B cell (primary cell): ENCODE data around the gene EPG5. TPM values are rescaled to one million over a fixed set of nuclear protein-coding genes. Genes with fewer than 3 reads are reported as not detected.

ENCODE experiments used
- ATAC-seq: fragments of 200-7000 bp; cut with Tn5 transposase; one replicate; pipeline ENCODE4 v1.10.0; 2021; ENCODE audit warnings: low read depth, mild to moderate bottlenecking, moderate number of reproducible peaks, moderate library complexity
- CTCF ChIA-PET: fragments of 350-600 bp; sonication (Branson Sonifier 250); formaldehyde crosslinking; loops from one replicate; lab custom pipeline; 2021; ENCODE audit warnings: antibody characterized with exemption, inconsistent platforms; lab: Charles Lee
- POLR2A ChIA-PET: fragments of 350-600 bp; sonication (Branson Sonifier 250); formaldehyde crosslinking; loops from one replicate; lab custom pipeline; 2021; ENCODE audit warnings: antibody characterized with exemption; lab: Charles Lee
- DNase-seq: peaks from one replicate; pipeline ENCODE4 v3.0.0; 2013
- H2AFZ ChIP-seq: 2 replicates; pipeline ENCODE4 v1.6.1; 2012; ENCODE audit warnings: mild to moderate bottlenecking, low read depth, low read length; ENCODE audit not compliant: insufficient read depth, poor library complexity, severe bottlenecking
- H3K27ac ChIP-seq, 2 donors: 1 replicate in 1 of 2; 2 replicates in 1 of 2; pipeline ENCODE4 v1.5.1; 2012 to 2013; ENCODE audit warnings: low read length in 2 of 2, mild to moderate bottlenecking in 2 of 2, moderate library complexity in 1 of 2
- H3K27me3 ChIP-seq, 4 experiments: fragments of 200-600 bp in 1 of 4; sonication (generic) in 1 of 4; replicated peaks in 1 of 4; 1 replicate in 2 of 4; 2 replicates in 2 of 4; pipeline versions ENCODE4 v1.6.1 to v1.7.0; 2013 to 2016; ENCODE audit warnings: low read length in 3 of 4, mild to moderate bottlenecking in 2 of 4, mixed read lengths in 1 of 4, moderate library complexity in 1 of 4; ENCODE audit not compliant: insufficient read depth in 4 of 4, control insufficient read depth in 3 of 4; ENCODE audit errors: control extremely low read depth in 1 of 4
- H3K36me3 ChIP-seq, 2 experiments: replicated peaks in 1 of 2; 1 replicate in 1 of 2; 2 replicates in 1 of 2; pipeline versions ENCODE4 v1.6.1 to v1.7.1; 2013; ENCODE audit warnings: low read length in 1 of 2; ENCODE audit not compliant: insufficient read depth in 2 of 2, control insufficient read depth in 1 of 2; ENCODE audit errors: control extremely low read depth in 1 of 2, extremely low read depth in 1 of 2
- H3K4me1 ChIP-seq, 2 donors: fragments of 200-600 bp in 1 of 2; sonication (generic) in 1 of 2; 1 replicate in 1 of 2; 2 replicates in 1 of 2; pipeline versions ENCODE4 v1.5.1 to v1.6.1; 2013 to 2017; ENCODE audit warnings: low read length in 2 of 2; ENCODE audit not compliant: control insufficient read depth in 2 of 2, insufficient read depth in 2 of 2
- H3K4me2 ChIP-seq: replicated peaks from 2 replicates; pipeline ENCODE3; 2012; ENCODE audit warnings: mild to moderate bottlenecking, low read depth, low read length; ENCODE audit not compliant: poor library complexity, severe bottlenecking
- H3K4me3 ChIP-seq, 5 experiments: fragments of 200-600 bp in 1 of 5; sonication (generic) in 1 of 5; 1 replicate in 3 of 5; 2 replicates in 2 of 5; pipeline versions ENCODE4 v1.5.1 to v1.7.0; 2011 to 2016; ENCODE audit warnings: low read length in 4 of 5, mild to moderate bottlenecking in 4 of 5, low read depth in 2 of 5, control low read depth in 1 of 5, moderate library complexity in 1 of 5; ENCODE audit not compliant: insufficient read depth in 1 of 5; ENCODE audit errors: control extremely low read depth in 1 of 5, extremely low read depth in 1 of 5
- H3K79me2 ChIP-seq: fragments of 200-600 bp; sonication (generic); one replicate; pipeline ENCODE4 v1.6.0; 2016; ENCODE audit warnings: low read length; ENCODE audit not compliant: control insufficient read depth, insufficient read depth
- H3K9ac ChIP-seq: fragments of 200-600 bp; sonication (generic); 2 replicates; pipeline ENCODE4 v1.6.1; 2017; ENCODE audit warnings: mild to moderate bottlenecking, low read length, moderate library complexity
- H3K9me3 ChIP-seq, 3 donors: one replicate each; pipeline versions ENCODE4 v1.6.1 to v1.7.1; 2013; ENCODE audit warnings: low read length in 2 of 3; ENCODE audit not compliant: control insufficient read depth in 2 of 3, insufficient read depth in 1 of 3; ENCODE audit errors: control extremely low read depth in 1 of 3
- H4K20me1 ChIP-seq: 2 replicates; pipeline ENCODE4 v1.6.0; 2012; ENCODE audit warnings: mild to moderate bottlenecking, low read length; ENCODE audit not compliant: insufficient read depth, control insufficient read depth, poor library complexity, severe bottlenecking
- H3K27ac Mint-ChIP-seq: one replicate; pipeline ENCODE4 v1.8.0; 2021; ENCODE audit warnings: mixed read lengths
- H3K27me3 Mint-ChIP-seq: one replicate; pipeline ENCODE4 v1.8.0; 2021; ENCODE audit warnings: mixed read lengths
- H3K4me1 Mint-ChIP-seq: one replicate; pipeline ENCODE4 v1.8.0; 2021; ENCODE audit warnings: mixed read lengths
- H3K4me3 Mint-ChIP-seq: one replicate; pipeline ENCODE4 v1.8.0; 2021; ENCODE audit warnings: mixed read lengths
- H3K9me3 Mint-ChIP-seq: one replicate; pipeline ENCODE4 v1.8.0; 2022; ENCODE audit warnings: mixed read lengths; ENCODE audit not compliant: insufficient read depth
- CTCF ChIP-seq: fragments of 200-600 bp; IDR thresholded peaks from one replicate; pipeline ENCODE4 v1.8.0; 2022; ENCODE audit warnings: antibody characterized with exemption, mild to moderate bottlenecking
- EZH2 ChIP-seq: IDR thresholded peaks from 2 replicates; pipeline ENCODE4 v1.6.1; 2012; ENCODE audit warnings: borderline replicate concordance, low read depth, mild to moderate bottlenecking, moderate library complexity, low read length; ENCODE audit not compliant: insufficient read depth, poor library complexity, severe bottlenecking
- WGBS: methylation state at CpG from one replicate; pipeline ENCODE4 v1.1.5; 2013; ENCODE audit warnings: missing lambda C conversion rate; ENCODE audit not compliant: insufficient coverage; 5-methylcytosine and 5-hydroxymethylcytosine counted together
- intact Hi-C: fragments of 100-400 bp; cut with micrococcal nuclease; formaldehyde crosslinking; loops from one replicate; pipeline ENCODE4 v1.10.0; 2022
- polyA plus RNA-seq: library from polyadenylated mRNA; depleted of rRNA; stranded (reverse); fragments of >200 nt; gene quantifications from 2 replicates; pipeline ENCODE4 v1.2.3, GENCODE V29; 2012
- total RNA-seq, 2 donors: library from RNA; stranded (reverse); fragments of 120-200 nt in 1 of 2; gene quantifications; 1 replicate in 1 of 2; 2 replicates in 1 of 2; pipeline versions ENCODE4 v1.2.3 to v1.2.4, GENCODE V29; 2013 to 2022

Gene EPG5
- total and polyA plus RNA-seq, 2 donors (not counting 1 experiment from before 2014, with no cell fraction given): 10.3 to 50.4 TPM

GRCh38 chr18:45887585-45887984 is 79.5 kb downstream of the EPG5 start:
- Histone ChIP-seq H3K4me1 (no peaks in the 10 kb centered on the region), H3K79me2 (no peaks in the 10 kb centered on the region), H3K9me3 (no peaks in the 10 kb centered on the region), H3K4me2 (no peak overlapping the region), H3K27me3 (no peaks in the 10 kb centered on the region), H2AFZ (no peak overlapping the region), H3K27ac (no peak overlapping the region), H3K4me3 (no peak overlapping the region), H3K36me3 (peaks cover 14 to 48% of the 10 kb centered on the region in 2 experiments), H3K9ac (no peak overlapping the region), H4K20me1 (no peaks in the 10 kb centered on the region)
- POLR2A ChIA-PET: no interaction called here
- DNase-seq (no peak), ATAC-seq (no peak)
- Mint-ChIP-seq H3K27me3 (no peaks in the 10 kb centered on the region), H3K4me1 (no peaks in the 10 kb centered on the region), H3K4me3 (no peak overlapping the region), H3K27ac (no peak overlapping the region), H3K9me3 (no peaks in the 10 kb centered on the region)
- intact Hi-C loops: no loop called here
- TF ChIP-seq EZH2: no peak
- TF ChIP-seq CTCF: no peak
- CTCF ChIA-PET: no interaction called here
- 100% methylated on average over 4 of the region's 5 CpGs for WGBS

- POLR2A ChIA-PET: no interaction called here
- WGBS: 90% methylated on average over 2 of the region's 3 CpGs
These were observed 86.1 kb downstream of the EPG5 start for GRCh38 chr18:45880876-45881558.

More at GRCh38 chr18:45880876-45881558, 86.1 kb downstream of the EPG5 start:
- H3K9ac ChIP-seq: no peak overlapping the region
- H3K36me3 ChIP-seq: peaks cover 16 to 48% of the 10 kb centered on the region in 2 experiments
- intact Hi-C loops: loop anchor here (1.0 kb wide), 3 partner anchors 190 to 260 kb away; no protein-coding TSS in a partner anchor
- H3K27ac ChIP-seq: no peak overlapping the region
- no peak for TF ChIP-seq CTCF
- no peak overlapping the region for H3K27ac Mint-ChIP-seq
- no peaks in the 10 kb centered on the region for H3K79me2 ChIP-seq
- CTCF ChIA-PET: interaction anchor here (0.6 to 12.0 kb wide), 18 partner anchors 9 to 922 kb away, joined by 3 to 291 read pairs (median 9); partner anchors contain the start of gene SLC14A1
- H3K4me3 Mint-ChIP-seq: no peak overlapping the region
- H3K9me3 ChIP-seq: no peaks in the 10 kb centered on the region
- no peak for DNase-seq
- peaks cover 5% of the 10 kb centered on the region for H3K4me1 Mint-ChIP-seq
- no peaks in the 10 kb centered on the region for H3K27me3 Mint-ChIP-seq
- H3K4me3 ChIP-seq: no peak overlapping the region
- H3K4me1 ChIP-seq: no peaks in the 10 kb centered on the region
- H3K4me2 ChIP-seq: no peak overlapping the region
- H3K9me3 Mint-ChIP-seq: no peaks in the 10 kb centered on the region
- ATAC-seq: no peak
- no peaks in the 10 kb centered on the region for H3K27me3 ChIP-seq
- no peak overlapping the region for H2AFZ ChIP-seq
- H4K20me1 ChIP-seq: no peaks in the 10 kb centered on the region
